GM23338 (cell line): ENCODE results near the gene CNNM3. TPM values are rescaled to one million over a fixed set of nuclear protein-coding genes. Genes with fewer than 3 reads are reported as not detected.

Experiments
- ATAC-seq: fragments of 200-7000 bp; cut with Tn5 transposase; 3 replicates; pipeline ENCODE4 v1.9.1; 2020
- DNase-seq: peaks from one replicate; pipeline ENCODE4 v3.0.0-alpha.2; 2015; ENCODE audit warnings: low spot score
- H2AFZ ChIP-seq: fragments of 200-600 bp; sonication (generic); 2 replicates; pipeline ENCODE4 v1.8.0; 2016; ENCODE audit warnings: antibody characterized with exemption, mild to moderate bottlenecking, moderate library complexity
- H3F3A ChIP-seq: fragments of 200-600 bp; sonication (generic); replicated peaks from 2 replicates; pipeline ENCODE4 v1.8.0; 2017; ENCODE audit warnings: antibody characterized with exemption, mixed run types, low read depth
- H3K27ac ChIP-seq: fragments of 200-600 bp; sonication (generic); 2 replicates; pipeline ENCODE4 v1.6.1; 2016; ENCODE audit warnings: low read depth
- H3K27me3 ChIP-seq: fragments of 200-600 bp; sonication (generic); 2 replicates; pipeline ENCODE4 v1.8.0; 2016; ENCODE audit warnings: mild to moderate bottlenecking, mixed run types, moderate library complexity; ENCODE audit not compliant: insufficient read depth
- H3K36me3 ChIP-seq: fragments of 200-600 bp; sonication (generic); 2 replicates; pipeline ENCODE4 v1.8.0; 2016; ENCODE audit warnings: mild to moderate bottlenecking; ENCODE audit not compliant: insufficient read depth
- H3K4me1 ChIP-seq: fragments of 200-600 bp; sonication (generic); 2 replicates; pipeline ENCODE4 v1.8.0; 2016; ENCODE audit warnings: mild to moderate bottlenecking, moderate library complexity; ENCODE audit not compliant: insufficient read depth
- H3K4me2 ChIP-seq: fragments of 200-600 bp; sonication (generic); 2 replicates; pipeline ENCODE4 v1.7.1; 2017; ENCODE audit warnings: mixed run types
- H3K4me3 ChIP-seq: fragments of 200-600 bp; sonication (generic); 2 replicates; pipeline ENCODE4 v1.6.1; 2016; ENCODE audit warnings: mixed run types
- H3K79me2 ChIP-seq: fragments of 200-600 bp; sonication (generic); replicated peaks from 2 replicates; pipeline ENCODE4 v1.8.0; 2017; ENCODE audit warnings: mild to moderate bottlenecking; ENCODE audit not compliant: insufficient read depth
- H3K9me2 ChIP-seq: fragments of 200-600 bp; sonication (generic); 2 replicates; pipeline ENCODE4 v1.8.0; 2017; ENCODE audit not compliant: insufficient read depth
- H4K20me1 ChIP-seq: fragments of 200-600 bp; sonication (generic); replicated peaks from 2 replicates; pipeline ENCODE4 v1.8.0; 2017; ENCODE audit warnings: mild to moderate bottlenecking; ENCODE audit not compliant: insufficient read depth
- H3K27ac Mint-ChIP-seq: 2 replicates; pipeline ENCODE4 v1.8.0; 2020; ENCODE audit warnings: inconsistent platforms, mild to moderate bottlenecking, moderate library complexity, mixed read lengths
- H3K27me3 Mint-ChIP-seq: 3 replicates; pipeline ENCODE4 v1.8.0; 2022; ENCODE audit warnings: low read depth, mild to moderate bottlenecking, moderate library complexity, mixed read lengths, inconsistent platforms; ENCODE audit not compliant: insufficient read depth, poor library complexity
- H3K36me3 Mint-ChIP-seq: 3 replicates; pipeline ENCODE4 v1.8.0; 2021; ENCODE audit warnings: low read depth, mild to moderate bottlenecking, inconsistent platforms, moderate library complexity, mixed read lengths
- H3K4me1 Mint-ChIP-seq: 3 replicates; pipeline ENCODE4 v1.8.0; 2020; ENCODE audit warnings: mild to moderate bottlenecking, inconsistent platforms, mixed read lengths
- H3K4me3 Mint-ChIP-seq: 3 replicates; pipeline ENCODE4 v1.8.0; 2021; ENCODE audit warnings: moderate library complexity, mild to moderate bottlenecking, inconsistent platforms, mixed read lengths
- H3K9me3 Mint-ChIP-seq: 3 replicates; pipeline ENCODE4 v1.8.0; 2020; ENCODE audit warnings: moderate library complexity, mild to moderate bottlenecking, inconsistent platforms, mixed read lengths
- CREB1 ChIP-seq: fragments of 250-450 bp; sonication (Bioruptor Pico); IDR thresholded peaks from 2 replicates; pipeline ENCODE4 v1.5.0; 2020; ENCODE audit warnings: low read depth, mild to moderate bottlenecking, moderate library complexity
- EZH2 ChIP-seq: fragments of 200-600 bp; sonication (generic); IDR thresholded peaks from one replicate; pipeline ENCODE4 v1.8.0; 2017; ENCODE audit warnings: antibody characterized with exemption, mild to moderate bottlenecking, low read depth; ENCODE audit not compliant: unreplicated experiment
- EZH2phosphoT487 ChIP-seq: fragments of 200-600 bp; sonication (generic); IDR thresholded peaks from one replicate; pipeline ENCODE4 v1.8.1; 2018; ENCODE audit warnings: antibody characterized with exemption; ENCODE audit not compliant: unreplicated experiment
- JUNB ChIP-seq: IDR thresholded peaks from one replicate; pipeline ENCODE4 v1.6.1; 2016; ENCODE audit warnings: antibody characterized with exemption; ENCODE audit not compliant: unreplicated experiment
- NANOG ChIP-seq: IDR thresholded peaks from 2 replicates; pipeline ENCODE4 v1.6.1; 2016; ENCODE audit warnings: antibody characterized with exemption, borderline replicate concordance
- POLR2AphosphoS5 ChIP-seq: IDR thresholded peaks from 2 replicates; pipeline ENCODE4 v1.6.1; 2016; ENCODE audit warnings: antibody characterized with exemption, low read depth
- STAT1 ChIP-seq: IDR thresholded peaks from one replicate; pipeline ENCODE4 v1.6.1; 2016; ENCODE audit warnings: antibody characterized with exemption; ENCODE audit not compliant: unreplicated experiment
- ZNF114 ChIP-seq: fragments of 250-450 bp; sonication (Bioruptor Pico); IDR thresholded peaks from 2 replicates; pipeline ENCODE4 v1.5.0; 2020; ENCODE audit warnings: mild to moderate bottlenecking, moderate library complexity
- ZNF331 ChIP-seq: fragments of 250-450 bp; sonication (Bioruptor Pico); IDR thresholded peaks from 2 replicates; pipeline ENCODE4 v1.5.0; 2020; ENCODE audit warnings: low read depth, mild to moderate bottlenecking, moderate library complexity
- polyA plus RNA-seq: library from polyadenylated mRNA; unstranded; fragments of >200 nt; fragmentation: Nextera tagmentation; extraction: Ambion mirVana; gene quantifications from 2 replicates; pipeline ENCODE4 v1.2.1, GENCODE V29; 2016
- total RNA-seq: library from RNA; depleted of rRNA; stranded (reverse); fragments of >200 nt; shearing (Covaris generic); gene quantifications from 2 replicates; pipeline ENCODE4 v1.2.3, GENCODE V29; 2014
- TF ChIP-seq, protein P1 (sequence below): fragments of 250-450 bp; sonication (Bioruptor Pico); IDR thresholded peaks from 2 replicates; pipeline ENCODE4 v1.5.0; 2020; ENCODE audit warnings: mild to moderate bottlenecking, moderate library complexity
- TF ChIP-seq, protein P2 (sequence below): IDR thresholded peaks from 2 replicates; pipeline ENCODE4 v1.6.1; 2016; ENCODE audit warnings: antibody characterized with exemption
- TF ChIP-seq, protein P3 (sequence below): IDR thresholded peaks from one replicate; pipeline ENCODE4 v1.6.1; 2018; ENCODE audit warnings: antibody characterized with exemption; ENCODE audit not compliant: unreplicated experiment
- TF ChIP-seq, protein P4 (sequence below), 2 experiments: fragments of 200-600 bp in 1 of 2; sonication (generic) in 1 of 2; conservative IDR thresholded peaks; 2 replicates each; pipeline versions ENCODE4 v1.5.1 to v1.6.1; 2016 to 2017; ENCODE audit warnings: antibody characterized with exemption in 2 of 2, low read depth in 2 of 2, mild to moderate bottlenecking in 2 of 2, moderate library complexity in 1 of 2

The CNNM3 gene
- total and polyA plus RNA-seq, 2 experiments from 2014 or later: 5.3 to 25.7 TPM

DNA sequence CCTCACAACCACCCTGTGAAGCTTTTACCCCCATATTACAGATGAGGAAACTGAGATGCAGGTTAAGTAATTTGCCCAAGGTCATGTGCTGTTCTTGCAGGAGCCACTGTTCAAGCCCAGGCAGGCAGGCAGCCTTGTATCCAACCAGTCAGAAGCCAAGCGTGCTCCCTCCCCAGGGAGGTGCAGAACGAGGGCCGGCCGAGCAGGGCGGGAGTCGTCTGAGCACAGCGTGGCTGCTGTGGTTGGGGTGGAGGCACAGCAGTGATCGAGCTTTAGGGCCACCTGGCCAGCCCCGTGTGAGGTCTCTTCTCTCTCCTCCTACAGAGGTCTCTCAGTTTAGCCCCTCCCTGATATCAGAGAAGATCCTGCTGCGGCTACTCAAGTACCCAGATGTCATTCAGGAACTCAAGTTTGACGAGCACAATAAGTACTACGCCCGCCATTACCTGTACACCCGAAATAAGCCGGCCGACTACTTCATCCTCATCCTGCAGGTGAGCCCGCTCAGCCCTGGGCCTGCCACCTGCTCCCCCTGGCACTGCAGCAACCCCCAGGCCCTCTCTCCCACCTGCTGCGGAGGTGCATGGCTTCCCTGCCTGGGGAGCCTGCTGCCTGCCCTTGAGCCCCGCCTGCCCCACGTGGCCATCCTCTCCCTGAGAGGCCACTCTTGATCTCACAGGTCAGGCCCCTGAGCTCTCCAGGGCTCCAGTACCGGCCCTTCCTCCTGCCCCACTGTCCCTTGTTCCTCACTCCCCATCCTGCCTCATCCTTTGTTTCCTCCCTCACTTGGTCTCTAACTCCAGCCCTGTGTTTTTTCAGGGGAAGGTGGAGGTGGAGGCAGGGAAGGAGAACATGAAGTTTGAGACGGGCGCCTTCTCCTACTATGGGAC, 17.1 kb upstream of the CNNM3 start (continued):
- TF ChIP-seq ZNF114 (CRISPR knock-in tag): no peak

DNA sequence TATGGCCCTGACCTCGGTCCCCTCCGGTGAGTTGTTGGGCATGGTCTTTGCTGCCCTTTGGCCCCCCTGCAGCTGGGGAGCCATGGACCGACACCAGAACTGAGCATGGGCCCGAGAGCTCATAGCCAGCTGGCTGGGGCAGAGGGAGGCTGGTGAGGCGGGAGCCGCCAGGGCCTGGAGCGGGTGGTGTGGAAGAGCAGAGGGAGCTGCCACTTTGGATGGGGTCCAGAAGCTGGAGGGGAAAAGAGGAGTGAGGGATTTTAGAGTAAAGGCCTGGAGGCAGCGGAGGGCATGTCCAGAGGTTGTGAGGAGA, 16.5 kb upstream of the CNNM3 start:
- no peaks in the 10 kb centered on the region for H3K9me3 Mint-ChIP-seq
- no peak overlapping the region for H3K4me2 ChIP-seq
- DNase-seq: no peak
- H3K36me3 Mint-ChIP-seq: no peaks in the 10 kb centered on the region
- H3K4me3 ChIP-seq: no peak overlapping the region
- no peak overlapping the region for H3K27ac Mint-ChIP-seq
- H3K36me3 ChIP-seq: no peaks in the 10 kb centered on the region
- H3K4me1 Mint-ChIP-seq: no peaks in the 10 kb centered on the region
- no peaks in the 10 kb centered on the region for H3K27me3 ChIP-seq
- no peaks in the 10 kb centered on the region; the same call in 1 of the 2 replicates for H3F3A ChIP-seq
- H2AFZ ChIP-seq: no peak overlapping the region
- no peak for ATAC-seq
- no peaks in the 10 kb centered on the region for H4K20me1 ChIP-seq
- H3K4me1 ChIP-seq: no peaks in the 10 kb centered on the region
- H3K4me3 Mint-ChIP-seq: no peak overlapping the region
- H3K9me2 ChIP-seq: no peaks in the 10 kb centered on the region
- H3K27me3 Mint-ChIP-seq: peaks cover 5% of the 10 kb centered on the region
- no peak overlapping the region for H3K27ac ChIP-seq
- no peaks in the 10 kb centered on the region for H3K79me2 ChIP-seq
- TF ChIP-seq POLR2AphosphoS5 (no peak), ZNF331 (CRISPR knock-in tag) (no peak), EZH2 (no peak), JUNB (no peak), NANOG (no peak), EZH2phosphoT487 (no peak), STAT1 (no peak), CREB1 (CRISPR knock-in tag) (no peak)
- TF ChIP-seq, protein P1, sequence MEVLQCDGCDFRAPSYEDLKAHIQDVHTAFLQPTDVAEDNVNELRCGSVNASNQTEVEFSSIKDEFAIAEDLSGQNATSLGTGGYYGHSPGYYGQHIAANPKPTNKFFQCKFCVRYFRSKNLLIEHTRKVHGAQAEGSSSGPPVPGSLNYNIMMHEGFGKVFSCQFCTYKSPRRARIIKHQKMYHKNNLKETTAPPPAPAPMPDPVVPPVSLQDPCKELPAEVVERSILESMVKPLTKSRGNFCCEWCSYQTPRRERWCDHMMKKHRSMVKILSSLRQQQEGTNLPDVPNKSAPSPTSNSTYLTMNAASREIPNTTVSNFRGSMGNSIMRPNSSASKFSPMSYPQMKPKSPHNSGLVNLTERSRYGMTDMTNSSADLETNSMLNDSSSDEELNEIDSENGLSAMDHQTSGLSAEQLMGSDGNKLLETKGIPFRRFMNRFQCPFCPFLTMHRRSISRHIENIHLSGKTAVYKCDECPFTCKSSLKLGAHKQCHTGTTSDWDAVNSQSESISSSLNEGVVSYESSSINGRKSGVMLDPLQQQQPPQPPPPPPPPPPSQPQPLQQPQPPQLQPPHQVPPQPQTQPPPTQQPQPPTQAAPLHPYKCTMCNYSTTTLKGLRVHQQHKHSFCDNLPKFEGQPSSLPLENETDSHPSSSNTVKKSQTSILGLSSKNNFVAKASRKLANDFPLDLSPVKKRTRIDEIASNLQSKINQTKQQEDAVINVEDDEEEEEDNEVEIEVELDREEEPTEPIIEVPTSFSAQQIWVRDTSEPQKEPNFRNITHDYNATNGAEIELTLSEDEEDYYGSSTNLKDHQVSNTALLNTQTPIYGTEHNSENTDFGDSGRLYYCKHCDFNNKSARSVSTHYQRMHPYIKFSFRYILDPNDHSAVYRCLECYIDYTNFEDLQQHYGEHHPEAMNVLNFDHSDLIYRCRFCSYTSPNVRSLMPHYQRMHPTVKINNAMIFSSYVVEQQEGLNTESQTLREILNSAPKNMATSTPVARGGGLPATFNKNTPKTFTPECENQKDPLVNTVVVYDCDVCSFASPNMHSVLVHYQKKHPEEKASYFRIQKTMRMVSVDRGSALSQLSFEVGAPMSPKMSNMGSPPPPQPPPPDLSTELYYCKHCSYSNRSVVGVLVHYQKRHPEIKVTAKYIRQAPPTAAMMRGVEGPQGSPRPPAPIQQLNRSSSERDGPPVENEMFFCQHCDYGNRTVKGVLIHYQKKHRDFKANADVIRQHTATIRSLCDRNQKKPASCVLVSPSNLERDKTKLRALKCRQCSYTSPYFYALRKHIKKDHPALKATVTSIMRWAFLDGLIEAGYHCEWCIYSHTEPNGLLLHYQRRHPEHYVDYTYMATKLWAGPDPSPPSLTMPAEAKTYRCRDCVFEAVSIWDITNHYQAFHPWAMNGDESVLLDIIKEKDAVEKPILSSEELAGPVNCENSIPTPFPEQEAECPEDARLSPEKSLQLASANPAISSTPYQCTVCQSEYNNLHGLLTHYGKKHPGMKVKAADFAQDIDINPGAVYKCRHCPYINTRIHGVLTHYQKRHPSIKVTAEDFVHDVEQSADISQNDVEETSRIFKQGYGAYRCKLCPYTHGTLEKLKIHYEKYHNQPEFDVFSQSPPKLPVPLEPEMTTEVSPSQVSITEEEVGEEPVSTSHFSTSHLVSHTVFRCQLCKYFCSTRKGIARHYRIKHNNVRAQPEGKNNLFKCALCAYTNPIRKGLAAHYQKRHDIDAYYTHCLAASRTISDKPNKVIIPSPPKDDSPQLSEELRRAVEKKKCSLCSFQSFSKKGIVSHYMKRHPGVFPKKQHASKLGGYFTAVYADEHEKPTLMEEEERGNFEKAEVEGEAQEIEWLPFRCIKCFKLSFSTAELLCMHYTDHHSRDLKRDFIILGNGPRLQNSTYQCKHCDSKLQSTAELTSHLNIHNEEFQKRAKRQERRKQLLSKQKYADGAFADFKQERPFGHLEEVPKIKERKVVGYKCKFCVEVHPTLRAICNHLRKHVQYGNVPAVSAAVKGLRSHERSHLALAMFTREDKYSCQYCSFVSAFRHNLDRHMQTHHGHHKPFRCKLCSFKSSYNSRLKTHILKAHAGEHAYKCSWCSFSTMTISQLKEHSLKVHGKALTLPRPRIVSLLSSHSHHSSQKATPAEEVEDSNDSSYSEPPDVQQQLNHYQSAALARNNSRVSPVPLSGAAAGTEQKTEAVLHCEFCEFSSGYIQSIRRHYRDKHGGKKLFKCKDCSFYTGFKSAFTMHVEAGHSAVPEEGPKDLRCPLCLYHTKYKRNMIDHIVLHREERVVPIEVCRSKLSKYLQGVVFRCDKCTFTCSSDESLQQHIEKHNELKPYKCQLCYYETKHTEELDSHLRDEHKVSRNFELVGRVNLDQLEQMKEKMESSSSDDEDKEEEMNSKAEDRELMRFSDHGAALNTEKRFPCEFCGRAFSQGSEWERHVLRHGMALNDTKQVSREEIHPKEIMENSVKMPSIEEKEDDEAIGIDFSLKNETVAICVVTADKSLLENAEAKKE (CRISPR knock-in tag): no peak
- TF ChIP-seq, protein P2, sequence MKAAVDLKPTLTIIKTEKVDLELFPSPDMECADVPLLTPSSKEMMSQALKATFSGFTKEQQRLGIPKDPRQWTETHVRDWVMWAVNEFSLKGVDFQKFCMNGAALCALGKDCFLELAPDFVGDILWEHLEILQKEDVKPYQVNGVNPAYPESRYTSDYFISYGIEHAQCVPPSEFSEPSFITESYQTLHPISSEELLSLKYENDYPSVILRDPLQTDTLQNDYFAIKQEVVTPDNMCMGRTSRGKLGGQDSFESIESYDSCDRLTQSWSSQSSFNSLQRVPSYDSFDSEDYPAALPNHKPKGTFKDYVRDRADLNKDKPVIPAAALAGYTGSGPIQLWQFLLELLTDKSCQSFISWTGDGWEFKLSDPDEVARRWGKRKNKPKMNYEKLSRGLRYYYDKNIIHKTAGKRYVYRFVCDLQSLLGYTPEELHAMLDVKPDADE: no peak
- TF ChIP-seq, protein P3, sequence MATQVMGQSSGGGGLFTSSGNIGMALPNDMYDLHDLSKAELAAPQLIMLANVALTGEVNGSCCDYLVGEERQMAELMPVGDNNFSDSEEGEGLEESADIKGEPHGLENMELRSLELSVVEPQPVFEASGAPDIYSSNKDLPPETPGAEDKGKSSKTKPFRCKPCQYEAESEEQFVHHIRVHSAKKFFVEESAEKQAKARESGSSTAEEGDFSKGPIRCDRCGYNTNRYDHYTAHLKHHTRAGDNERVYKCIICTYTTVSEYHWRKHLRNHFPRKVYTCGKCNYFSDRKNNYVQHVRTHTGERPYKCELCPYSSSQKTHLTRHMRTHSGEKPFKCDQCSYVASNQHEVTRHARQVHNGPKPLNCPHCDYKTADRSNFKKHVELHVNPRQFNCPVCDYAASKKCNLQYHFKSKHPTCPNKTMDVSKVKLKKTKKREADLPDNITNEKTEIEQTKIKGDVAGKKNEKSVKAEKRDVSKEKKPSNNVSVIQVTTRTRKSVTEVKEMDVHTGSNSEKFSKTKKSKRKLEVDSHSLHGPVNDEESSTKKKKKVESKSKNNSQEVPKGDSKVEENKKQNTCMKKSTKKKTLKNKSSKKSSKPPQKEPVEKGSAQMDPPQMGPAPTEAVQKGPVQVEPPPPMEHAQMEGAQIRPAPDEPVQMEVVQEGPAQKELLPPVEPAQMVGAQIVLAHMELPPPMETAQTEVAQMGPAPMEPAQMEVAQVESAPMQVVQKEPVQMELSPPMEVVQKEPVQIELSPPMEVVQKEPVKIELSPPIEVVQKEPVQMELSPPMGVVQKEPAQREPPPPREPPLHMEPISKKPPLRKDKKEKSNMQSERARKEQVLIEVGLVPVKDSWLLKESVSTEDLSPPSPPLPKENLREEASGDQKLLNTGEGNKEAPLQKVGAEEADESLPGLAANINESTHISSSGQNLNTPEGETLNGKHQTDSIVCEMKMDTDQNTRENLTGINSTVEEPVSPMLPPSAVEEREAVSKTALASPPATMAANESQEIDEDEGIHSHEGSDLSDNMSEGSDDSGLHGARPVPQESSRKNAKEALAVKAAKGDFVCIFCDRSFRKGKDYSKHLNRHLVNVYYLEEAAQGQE: no peak
- TF ChIP-seq, protein P4, sequence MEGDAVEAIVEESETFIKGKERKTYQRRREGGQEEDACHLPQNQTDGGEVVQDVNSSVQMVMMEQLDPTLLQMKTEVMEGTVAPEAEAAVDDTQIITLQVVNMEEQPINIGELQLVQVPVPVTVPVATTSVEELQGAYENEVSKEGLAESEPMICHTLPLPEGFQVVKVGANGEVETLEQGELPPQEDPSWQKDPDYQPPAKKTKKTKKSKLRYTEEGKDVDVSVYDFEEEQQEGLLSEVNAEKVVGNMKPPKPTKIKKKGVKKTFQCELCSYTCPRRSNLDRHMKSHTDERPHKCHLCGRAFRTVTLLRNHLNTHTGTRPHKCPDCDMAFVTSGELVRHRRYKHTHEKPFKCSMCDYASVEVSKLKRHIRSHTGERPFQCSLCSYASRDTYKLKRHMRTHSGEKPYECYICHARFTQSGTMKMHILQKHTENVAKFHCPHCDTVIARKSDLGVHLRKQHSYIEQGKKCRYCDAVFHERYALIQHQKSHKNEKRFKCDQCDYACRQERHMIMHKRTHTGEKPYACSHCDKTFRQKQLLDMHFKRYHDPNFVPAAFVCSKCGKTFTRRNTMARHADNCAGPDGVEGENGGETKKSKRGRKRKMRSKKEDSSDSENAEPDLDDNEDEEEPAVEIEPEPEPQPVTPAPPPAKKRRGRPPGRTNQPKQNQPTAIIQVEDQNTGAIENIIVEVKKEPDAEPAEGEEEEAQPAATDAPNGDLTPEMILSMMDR (conservative IDR thresholded peaks at IDR 0.05; ENCODE audit: low read depth in 2 of 2): no peak
